ENCODE data around the gene VSNL1.

The VSNL1 gene

GRCh38 chr2:17506736-17507616 is 33.5 kb upstream of the VSNL1 start:
- Histone ChIP-seq H3K4me3 (ENCODE audit: low read length, poor library complexity, severe bottlenecking) (no peak overlapping the region), H3K9me3 (ENCODE audit: insufficient read depth, low read depth, low read length) (no peaks in the 10 kb centered on the region), H3K9ac (ENCODE audit: low read depth, low read length, poor library complexity, severe bottlenecking) (no peak overlapping the region), H3K9me2 (replicated peaks; ENCODE audit: low read depth, low read length) (no peaks in the 10 kb centered on the region), H3F3A (ENCODE audit: low read depth) (no peaks in the 10 kb centered on the region), H3K79me2 (ENCODE audit: insufficient read depth, low read length) (no peaks in the 10 kb centered on the region), H3K4me1 (ENCODE audit: insufficient read depth, low read length, poor library complexity, severe bottlenecking) (no peaks in the 10 kb centered on the region), H2AFZ (ENCODE audit: low read length) (no peak overlapping the region), H3K36me3 (ENCODE audit: insufficient read depth, low read length) (no peaks in the 10 kb centered on the region), H3K4me2 (ENCODE audit: low read depth, low read length, poor library complexity, severe bottlenecking) (no peak overlapping the region), H4K20me1 (ENCODE audit: insufficient read depth, low read length, poor library complexity, severe bottlenecking) (no peaks in the 10 kb centered on the region), H3K27me3 (ENCODE audit: insufficient read depth, low read length, poor library complexity, severe bottlenecking) (no peaks in the 10 kb centered on the region)
- no peak for TF ChIP-seq CTCF (conservative IDR thresholded peaks at IDR 0.05; ENCODE audit: low read length)
- no peak for TF ChIP-seq EZH2phosphoT487 (IDR thresholded peaks at IDR 0.05; ENCODE audit: borderline replicate concordance)

- Histone ChIP-seq H3K4me2 (ENCODE audit: low read depth, low read length, poor library complexity, severe bottlenecking) (no peak overlapping the region), H3K4me1 (ENCODE audit: insufficient read depth, low read length, poor library complexity, severe bottlenecking) (no peaks in the 10 kb centered on the region)
Measured at GRCh38 chr2:17515652-17516051, 24.8 kb upstream of the VSNL1 start.

GRCh38 chr2:17517481-17518211 is 22.9 kb upstream of the VSNL1 start:
- no peak overlapping the region for H3K4me3 ChIP-seq (ENCODE audit: low read length, poor library complexity, severe bottlenecking)
- no peak overlapping the region for H2AFZ ChIP-seq (ENCODE audit: low read length)
- H3K27me3 ChIP-seq (ENCODE audit: insufficient read depth, low read length, poor library complexity, severe bottlenecking) = no peaks in the 10 kb centered on the region
- no peaks in the 10 kb centered on the region for H3K36me3 ChIP-seq (ENCODE audit: insufficient read depth, low read length)
- no peaks in the 10 kb centered on the region for H3F3A ChIP-seq (ENCODE audit: low read depth)
- TF ChIP-seq EZH2phosphoT487 (IDR thresholded peaks at IDR 0.05; ENCODE audit: borderline replicate concordance) (no peak), CTCF (conservative IDR thresholded peaks at IDR 0.05; ENCODE audit: low read length) (no peak)
- no peaks in the 10 kb centered on the region for H4K20me1 ChIP-seq (ENCODE audit: insufficient read depth, low read length, poor library complexity, severe bottlenecking)
- H3K9me2 ChIP-seq (replicated peaks; ENCODE audit: low read depth, low read length) = no peaks in the 10 kb centered on the region
- no peaks in the 10 kb centered on the region for H3K4me1 ChIP-seq (ENCODE audit: insufficient read depth, low read length, poor library complexity, severe bottlenecking)
- H3K4me2 ChIP-seq (ENCODE audit: low read depth, low read length, poor library complexity, severe bottlenecking) = no peak overlapping the region
- no peak overlapping the region for H3K9ac ChIP-seq (ENCODE audit: low read depth, low read length, poor library complexity, severe bottlenecking)
- H3K79me2 ChIP-seq (ENCODE audit: insufficient read depth, low read length) = no peaks in the 10 kb centered on the region
- H3K9me3 ChIP-seq (ENCODE audit: insufficient read depth, low read depth, low read length) = no peaks in the 10 kb centered on the region

More at GRCh38 chr2:17515652-17516051, 24.8 kb upstream of the VSNL1 start:
- H3K9me2 ChIP-seq (replicated peaks; ENCODE audit: low read depth, low read length) = no peaks in the 10 kb centered on the region
- H3K79me2 ChIP-seq (ENCODE audit: insufficient read depth, low read length) = no peaks in the 10 kb centered on the region
- no peak overlapping the region for H3K4me3 ChIP-seq (ENCODE audit: low read length, poor library complexity, severe bottlenecking)
- no peaks in the 10 kb centered on the region for H3K9me3 ChIP-seq (ENCODE audit: insufficient read depth, low read depth, low read length)
- H2AFZ ChIP-seq (ENCODE audit: low read length) = no peak overlapping the region
- no peak for TF ChIP-seq EZH2phosphoT487 (IDR thresholded peaks at IDR 0.05; ENCODE audit: borderline replicate concordance)
- no peaks in the 10 kb centered on the region for H3F3A ChIP-seq (ENCODE audit: low read depth)
- no peaks in the 10 kb centered on the region for H4K20me1 ChIP-seq (ENCODE audit: insufficient read depth, low read length, poor library complexity, severe bottlenecking)
- H3K9ac ChIP-seq (ENCODE audit: low read depth, low read length, poor library complexity, severe bottlenecking) = no peak overlapping the region
- H3K27me3 ChIP-seq (ENCODE audit: insufficient read depth, low read length, poor library complexity, severe bottlenecking) = no peaks in the 10 kb centered on the region
- H3K36me3 ChIP-seq (ENCODE audit: insufficient read depth, low read length) = no peaks in the 10 kb centered on the region

Measured in Loucy (cell line).